IPS-NIHi7 (cell line): ENCODE measurements around the gene RABGGTA.

Source experiments
- DNase-seq: peaks from one replicate; pipeline ENCODE4 v3.0.0; 2012; ENCODE audit warnings: mixed read lengths; ENCODE audit errors: extremely low spot score

Gene RABGGTA

DNA sequence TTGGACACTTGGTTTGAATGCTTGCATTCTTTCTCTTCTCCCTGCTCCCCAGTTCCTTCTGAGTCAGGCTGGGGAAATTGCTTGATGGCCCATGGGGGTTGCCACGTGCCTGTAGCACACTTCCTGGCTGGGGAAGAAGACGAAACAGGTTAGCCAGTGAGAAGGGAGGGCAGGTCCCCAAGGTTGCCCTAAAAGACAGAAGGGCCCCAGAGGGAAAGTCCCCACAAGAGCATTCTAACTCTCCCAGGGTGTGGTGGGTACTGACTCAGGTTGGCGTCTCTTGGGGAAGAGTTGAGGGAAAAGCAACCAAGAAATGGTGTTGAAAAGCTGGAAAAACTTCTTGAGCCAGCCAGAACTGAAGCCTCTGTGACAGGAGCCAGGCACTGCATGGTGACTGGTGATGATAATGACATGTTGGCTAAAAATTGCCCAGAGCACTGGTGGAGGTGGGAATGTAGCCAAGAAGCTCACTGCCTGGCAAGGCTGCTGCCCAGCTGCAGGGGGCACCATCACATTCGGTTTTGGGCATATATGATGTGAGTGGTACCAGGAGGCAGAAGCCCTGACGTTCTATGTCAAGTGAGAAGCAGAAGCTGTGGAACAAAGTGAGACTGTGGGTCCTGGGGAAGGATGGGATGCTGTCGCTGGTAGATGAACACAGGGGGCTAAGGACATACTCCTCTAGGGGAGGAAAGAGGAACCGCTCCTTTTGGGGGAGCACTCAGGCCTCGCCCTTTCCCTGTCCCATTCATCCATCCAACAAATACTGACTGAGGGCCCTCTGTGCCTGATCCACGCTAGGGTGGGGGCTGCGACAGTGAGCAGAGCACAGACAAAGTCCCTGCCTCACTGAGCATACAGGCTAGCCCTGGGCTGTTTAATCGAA is 8.1 kb upstream of the RABGGTA start:
- DNase-seq = no peak

DNA sequence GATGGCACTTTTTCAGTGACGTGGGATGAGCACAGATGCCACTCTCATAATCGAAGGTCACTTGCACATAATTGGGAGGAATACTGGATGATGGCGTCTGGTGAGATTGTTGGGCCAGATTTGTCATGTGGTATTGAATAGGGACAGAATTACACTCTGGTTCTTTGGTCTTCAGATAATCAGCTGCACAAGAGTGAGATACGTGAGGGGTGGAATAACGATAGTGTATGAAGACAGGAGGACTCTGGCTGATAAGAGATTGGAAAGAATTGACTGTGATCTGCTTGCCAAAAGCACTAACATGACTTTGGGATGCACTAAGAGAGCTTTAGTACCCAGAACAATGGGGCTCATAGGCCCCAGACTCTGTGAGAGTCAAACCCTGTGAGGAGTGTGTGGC is 7.0 kb upstream of the RABGGTA start:
- no peak for DNase-seq

DNA sequence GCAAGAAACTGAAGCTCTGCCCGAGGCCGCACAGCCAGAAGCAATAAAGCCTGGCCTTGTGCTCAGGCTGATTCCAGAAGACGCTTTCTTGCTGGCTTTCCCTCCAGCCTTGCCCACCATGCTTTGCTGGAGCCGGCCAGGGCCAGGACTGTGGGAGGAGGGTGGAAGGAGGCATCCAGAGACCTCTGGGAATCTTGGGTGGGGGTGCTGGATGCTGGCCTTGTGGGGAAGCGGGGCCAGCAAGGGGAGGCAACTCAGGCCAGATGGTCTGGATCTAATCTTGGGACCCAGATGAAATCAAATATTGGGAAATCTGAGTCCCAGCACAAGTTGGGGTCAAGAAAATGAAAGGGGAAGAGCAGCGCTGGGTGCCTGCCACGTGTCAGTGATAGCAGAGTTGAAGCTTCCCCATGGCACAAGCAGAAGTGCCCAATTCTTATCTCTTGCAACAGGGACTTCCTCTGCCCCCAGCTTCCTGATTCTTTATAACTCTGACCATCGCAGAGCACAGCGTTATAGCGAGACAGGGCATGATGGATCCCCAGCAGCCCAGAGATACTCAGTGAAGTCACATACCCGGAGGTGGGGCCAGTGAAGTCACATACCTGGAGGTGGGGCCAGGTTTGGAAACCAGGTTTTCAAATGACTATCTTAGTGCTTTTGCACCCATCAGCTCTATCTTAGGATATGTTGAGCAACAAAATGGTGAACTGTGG is 6.4 kb upstream of the RABGGTA start:
- DNase-seq = no peak

DNA sequence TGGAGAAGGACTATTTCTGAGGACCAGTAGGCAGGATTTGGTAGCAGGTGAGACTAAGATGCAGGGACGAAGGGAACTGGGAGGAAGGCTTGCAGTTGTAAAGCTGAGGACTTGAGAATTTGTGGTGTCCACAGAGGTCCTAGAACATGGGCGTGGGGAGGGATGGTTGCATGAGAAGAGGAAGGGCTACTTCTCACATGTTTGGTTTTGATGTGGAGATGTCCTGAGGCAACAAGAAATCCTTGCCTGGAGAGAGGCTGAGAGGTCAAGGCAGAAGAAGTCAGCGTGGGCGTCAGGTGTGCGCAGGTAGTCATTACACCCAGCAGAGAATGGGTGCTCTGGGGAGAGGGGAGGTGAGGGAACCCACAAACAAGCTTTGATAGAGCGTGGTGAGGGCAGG is 5.7 kb upstream of the RABGGTA start:
- no peak for DNase-seq

DNA sequence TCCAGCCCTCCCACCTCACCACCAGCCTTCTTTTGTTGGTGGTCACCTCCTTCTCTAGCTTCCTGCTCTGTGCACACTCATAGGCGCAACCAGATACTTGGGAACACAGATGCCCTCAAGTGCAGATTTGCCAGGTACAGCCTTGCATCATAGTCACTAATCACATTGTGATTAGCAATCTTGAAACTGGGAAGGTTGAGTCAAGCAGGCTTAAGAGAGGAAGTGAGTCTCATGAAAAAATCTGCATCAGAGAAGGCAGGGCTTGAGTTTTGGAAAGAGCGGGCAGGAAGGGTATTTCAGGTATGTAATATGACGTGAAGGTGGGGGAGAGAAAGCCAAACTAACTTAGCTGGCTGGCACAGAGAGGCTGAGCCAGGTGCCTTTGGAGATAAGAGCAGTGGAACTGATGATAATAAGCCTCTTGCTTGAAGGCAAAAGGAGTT is 2.7 kb upstream of the RABGGTA start:
- DNase-seq = no peak

DNA sequence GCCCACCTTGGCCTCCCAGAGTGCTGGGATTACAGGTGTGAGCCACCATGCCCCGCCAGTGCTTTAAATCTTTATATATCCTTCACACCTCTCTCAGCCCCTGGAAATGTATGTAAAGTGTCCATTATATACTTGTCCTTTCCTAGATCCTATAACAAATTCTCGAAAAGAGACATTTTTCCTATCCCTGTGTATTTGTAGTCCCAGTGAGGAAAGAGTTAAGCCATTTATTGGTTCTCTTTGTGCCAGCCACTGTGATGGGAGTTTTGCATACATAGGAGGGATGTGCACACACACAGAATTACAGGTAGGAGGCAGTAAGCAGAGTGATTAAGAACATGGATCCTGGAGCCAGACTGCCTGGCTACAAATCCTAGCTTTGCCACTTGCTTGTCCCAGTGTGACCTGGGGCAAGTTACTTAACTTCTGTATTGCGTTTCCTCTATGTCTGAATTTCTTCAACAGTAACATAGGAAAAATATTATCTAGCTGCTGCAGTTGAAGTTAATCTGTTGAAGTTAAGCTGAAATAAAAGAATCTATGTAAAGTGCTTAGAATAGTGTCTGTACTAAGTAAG is 2.1 kb upstream of the RABGGTA start:
- no peak for DNase-seq

DNA sequence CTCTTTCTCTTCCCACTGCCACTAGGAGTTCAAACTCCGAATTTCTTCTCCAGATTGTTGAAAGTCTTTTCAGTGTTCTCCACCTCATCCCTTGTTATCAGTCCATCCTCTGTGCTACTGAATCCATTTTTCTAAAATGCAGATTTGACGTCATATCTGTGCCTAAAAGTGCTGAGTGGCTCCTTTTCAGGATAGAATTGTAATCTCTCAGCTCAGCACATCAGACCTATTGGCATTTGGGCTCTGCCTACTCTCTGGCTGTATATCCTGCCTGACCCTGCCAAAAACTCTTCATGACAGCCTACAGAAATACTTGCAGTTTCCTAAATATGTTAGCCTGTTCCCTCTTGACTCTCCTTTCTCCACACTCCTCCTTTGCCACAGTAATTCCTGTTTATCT is 1.1 kb upstream of the RABGGTA start:
- no peak for DNase-seq

DNA sequence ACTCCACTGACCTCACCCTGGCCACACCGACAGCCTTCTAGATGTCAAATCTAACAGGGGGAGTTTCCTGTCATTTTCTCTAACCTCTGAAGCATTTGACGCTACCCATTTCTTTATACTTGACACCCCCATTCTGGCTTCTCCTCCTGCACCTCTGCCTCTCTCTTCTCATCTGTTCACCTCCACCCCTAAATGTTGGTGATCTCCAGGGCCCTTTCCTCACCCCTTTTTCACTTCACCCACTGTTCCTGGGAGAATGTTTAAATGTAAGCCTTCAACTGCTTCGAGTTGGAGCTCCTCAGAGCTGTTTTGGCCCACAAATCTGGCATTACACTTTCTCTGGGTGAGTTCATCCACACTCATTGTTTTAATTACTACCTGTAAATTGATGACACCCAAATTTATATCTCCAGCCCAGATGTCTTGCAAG is 452 bp upstream of the RABGGTA start:
- no peak for DNase-seq

DNA sequence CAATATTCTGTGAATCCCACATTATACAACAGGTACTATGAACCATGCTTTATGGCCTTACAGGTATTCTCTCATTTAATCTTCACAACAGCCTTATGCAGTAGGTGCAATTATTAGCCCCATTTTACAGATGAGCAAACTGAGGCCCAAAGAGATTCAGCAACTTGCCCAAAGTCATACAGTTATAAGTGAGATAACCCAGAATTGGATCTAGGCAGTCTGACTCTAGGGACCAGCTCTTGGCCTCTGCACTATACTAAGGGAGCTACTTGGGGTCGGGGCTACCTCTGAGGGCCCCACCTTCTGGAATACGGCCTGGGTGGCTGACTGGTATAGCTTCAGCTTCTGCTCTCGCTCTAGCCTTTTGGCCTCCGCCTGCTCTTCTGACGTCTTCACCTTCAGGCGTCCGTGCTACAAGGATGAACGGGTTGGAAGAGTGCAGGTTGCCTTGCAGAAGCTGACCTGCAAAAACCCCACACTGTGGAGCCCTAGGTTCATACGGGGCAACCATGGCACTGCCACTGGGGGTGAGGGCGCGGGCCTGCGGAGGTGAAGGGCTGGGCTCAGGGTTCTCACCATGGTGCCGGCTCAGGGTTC is 762 bp downstream of the RABGGTA start:
- DNase-seq = no peak

DNA sequence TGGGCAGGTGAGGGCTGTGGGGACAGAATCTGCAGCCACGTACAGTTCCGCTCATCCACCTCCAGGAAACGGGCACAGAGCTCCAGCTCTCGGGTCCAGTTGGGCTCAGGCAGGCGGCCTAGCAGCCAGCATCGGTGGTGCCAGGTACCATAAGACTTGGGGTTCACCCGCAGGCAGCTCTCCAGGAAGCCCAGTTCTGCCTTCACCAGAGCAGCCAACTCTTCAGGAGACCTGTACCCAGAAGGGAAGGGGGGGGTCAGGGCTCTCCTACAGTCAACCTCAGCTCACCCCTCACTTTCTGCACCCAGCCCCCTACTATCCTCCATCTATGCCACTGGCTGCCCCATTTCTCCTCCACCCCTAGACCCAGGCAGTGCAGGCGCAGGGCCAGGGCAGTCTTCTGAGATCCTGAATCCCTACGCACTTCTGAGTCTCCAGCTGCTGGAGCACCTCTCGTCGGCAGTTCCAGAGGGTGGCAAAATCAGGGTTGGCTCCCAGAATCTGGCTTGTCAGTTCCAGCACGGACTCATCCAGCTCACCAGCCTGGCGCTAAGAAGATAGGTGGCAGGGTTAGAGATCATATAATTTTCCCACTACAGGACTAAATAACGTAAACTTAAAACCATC is 1.4 kb downstream of the RABGGTA start:
- no peak for DNase-seq

DNA sequence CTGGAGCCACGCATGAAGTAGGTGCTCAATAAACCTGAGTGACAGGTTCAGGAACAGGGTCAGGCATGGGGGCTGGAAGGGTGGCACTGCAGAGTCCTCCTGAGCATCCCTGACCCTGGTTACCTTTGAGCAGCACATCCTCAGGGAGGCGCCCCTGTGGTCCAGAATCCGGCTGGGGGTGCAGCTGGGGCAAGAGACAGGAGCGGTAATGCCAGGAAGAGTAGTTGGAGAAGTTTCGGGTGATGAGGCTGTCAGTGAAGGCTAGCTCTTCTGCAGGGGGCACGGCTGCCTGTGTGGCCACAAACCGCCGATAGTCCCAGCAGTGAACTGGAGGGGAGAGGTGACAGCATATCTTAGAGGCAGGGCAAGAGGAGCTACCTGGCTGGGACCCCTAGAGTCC is 2.0 kb downstream of the RABGGTA start:
- no peak for DNase-seq

DNA sequence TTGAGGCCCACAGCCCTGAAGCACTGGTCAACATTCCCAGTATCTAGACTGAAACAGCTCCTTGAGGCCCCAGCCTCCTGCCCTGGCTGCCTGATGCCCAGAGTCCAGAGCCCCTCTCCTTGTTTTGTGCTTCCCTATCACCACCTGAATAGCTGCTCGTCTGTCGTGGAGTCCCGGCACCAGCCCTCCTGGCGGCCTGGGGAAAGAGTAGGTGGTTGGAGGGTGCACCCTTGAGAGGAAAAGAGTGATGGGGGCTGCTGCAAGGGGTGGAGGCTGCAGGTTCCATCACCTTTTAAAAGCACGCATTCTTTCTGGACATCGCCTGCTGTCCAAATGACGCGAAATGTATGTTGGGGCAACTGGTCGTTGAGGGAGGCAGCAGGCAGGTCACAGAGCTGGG is 3.2 kb downstream of the RABGGTA start:
- no peak for DNase-seq

DNA sequence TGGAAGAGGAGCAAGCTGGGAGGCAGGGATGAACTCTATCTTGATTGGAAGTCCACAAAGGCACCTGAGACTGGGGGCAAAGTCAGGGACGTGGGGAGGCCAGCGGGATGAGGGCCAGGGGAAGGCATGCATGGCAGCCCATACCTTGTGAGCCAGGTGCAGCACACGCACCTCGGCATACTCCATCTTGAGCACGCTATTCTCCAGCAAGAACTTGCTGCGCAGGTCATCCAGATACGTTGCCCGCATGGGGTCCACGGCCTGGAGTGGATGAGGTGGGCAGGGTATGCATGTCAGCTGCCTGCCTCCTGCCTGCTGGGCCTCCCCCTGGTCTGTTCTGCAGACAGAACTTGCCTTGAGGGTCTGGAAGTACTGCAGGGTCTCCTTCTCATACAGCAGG is 3.9 kb downstream of the RABGGTA start:
- DNase-seq = no peak

DNA sequence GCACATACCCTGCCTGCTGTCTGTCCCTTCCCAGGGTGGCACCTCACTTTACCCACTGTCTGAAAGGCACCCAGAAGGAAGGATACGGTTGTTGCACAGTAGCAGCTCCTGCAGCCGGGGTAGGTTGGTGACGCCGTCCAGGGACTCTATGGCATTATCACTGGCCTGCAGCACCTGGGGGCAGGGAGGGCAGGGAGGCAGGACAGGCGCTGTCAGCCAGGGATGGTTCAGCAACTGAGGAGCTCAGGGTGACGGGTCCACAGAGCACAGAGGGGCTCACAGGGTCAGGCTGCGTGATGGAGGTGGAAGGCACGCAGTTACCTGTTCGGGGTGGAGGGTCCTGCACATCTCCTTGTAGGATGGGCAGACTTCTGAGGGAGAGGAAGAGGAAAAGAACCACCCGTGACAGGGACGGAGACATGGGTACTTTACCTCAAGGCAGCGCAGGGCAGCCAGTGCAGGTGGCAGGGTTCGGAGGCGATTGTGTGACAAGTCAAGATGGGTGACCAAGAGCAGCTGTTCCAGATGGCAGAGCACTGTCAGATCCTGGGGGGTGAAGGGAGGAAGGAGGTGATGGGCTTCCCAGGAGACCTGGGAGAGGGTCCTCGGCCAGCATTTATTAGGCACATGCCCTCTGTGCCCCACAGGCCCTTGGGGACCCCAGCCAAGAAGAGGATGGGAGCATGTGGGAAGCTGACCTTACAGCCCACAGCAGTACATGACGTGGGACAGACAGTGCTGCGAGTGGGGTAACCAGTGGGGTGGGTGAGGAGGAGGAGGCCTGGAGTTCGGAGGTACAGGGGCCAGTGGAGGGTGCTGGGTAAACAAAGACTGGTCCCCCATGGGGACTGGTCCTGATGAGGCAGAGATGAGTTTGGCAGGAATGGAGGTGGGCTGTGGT is 4.8 kb downstream of the RABGGTA start:
- DNase-seq = no peak

DNA sequence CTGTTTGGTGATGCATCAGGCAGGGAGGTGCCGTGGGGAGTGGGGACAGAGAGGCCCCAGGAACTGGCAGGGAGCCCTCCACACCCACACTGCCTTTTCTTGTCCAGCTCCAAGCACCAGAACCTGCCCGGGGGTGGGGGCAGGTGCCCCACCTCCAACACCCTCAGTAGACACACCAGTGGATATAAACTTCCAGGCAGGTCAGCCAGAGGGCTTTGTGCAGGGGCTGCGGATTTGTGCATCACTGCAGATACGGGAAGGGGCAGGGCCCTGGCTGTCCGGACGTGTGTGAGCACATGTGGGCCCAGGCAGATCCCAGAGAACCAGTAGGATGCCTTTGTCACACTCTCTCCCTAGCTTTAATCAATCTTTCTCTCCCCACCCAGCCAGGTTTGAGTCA is 7.1 kb downstream of the RABGGTA start:
- DNase-seq = no peak

DNA sequence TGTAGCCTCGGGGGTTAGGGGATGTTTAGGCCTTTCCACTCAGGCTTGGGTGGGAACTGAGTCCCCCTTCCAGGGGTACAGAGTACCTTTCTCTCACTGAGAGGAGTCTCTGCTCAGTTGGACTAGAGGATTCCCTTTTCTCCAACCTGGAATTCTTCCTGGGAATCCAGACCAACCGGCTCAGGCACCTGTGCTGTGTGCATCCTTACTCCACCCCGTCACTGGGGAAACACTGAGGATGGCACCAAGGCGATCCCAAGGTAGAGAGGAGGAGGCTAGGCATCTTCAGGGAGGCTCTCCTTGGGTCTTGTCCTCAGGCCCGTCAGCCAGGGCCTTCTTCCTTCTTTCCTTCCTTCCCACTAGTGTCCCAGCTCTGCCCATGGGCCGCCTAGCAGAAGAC is 7.5 kb downstream of the RABGGTA start:
- DNase-seq = no peak

DNA sequence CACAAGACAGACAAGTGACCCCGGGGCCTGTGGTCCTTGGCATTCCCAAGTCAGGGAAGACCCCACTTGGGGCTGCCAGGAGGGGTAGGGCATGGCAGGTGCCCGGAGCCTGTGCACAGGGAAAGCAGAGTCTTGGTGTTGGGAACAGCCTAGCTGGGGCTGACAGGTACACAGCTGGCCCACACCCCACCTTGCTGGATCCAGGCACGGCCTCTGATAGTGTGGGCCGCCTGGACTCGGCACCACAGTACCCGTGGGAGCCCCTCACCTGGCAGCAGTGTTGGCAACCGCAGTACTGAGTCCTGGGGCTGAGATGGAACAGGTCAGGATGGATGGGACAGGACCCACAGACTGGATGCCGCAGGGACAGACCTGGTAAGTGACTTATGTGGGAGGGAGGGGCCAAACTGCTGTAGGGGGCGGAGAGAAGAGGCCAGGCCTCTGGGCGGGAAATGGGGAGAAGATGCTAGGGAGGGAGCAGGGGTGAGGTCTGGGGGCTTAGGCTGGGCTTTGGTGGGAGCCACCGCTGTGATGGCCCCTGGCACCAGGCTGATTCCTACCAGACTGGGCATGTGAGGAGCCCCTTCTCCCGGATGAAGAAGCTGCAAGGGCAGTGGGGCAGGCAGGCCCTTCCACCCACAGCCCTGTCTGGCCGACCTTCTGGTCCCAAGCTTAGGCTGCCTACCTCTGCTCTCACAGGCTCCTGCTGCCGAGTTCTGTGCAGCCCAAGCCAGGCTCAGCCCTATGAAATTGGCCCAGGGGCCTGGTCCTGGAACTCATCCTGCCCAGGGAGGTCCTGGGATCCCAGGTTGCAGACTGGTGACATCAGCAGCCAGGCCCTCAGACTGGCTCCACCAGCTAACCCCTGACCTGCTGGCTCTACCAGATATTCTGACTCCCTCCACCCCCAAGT is 8.3 kb downstream of the RABGGTA start, which contains the start of gene TGM1:
TGM1 (minus strand) TSS at position 357 of the 913 bp plus-strand sequence. CDS start 825 bp downstream, outside the sequence.
- peak; percentile 46 for DNase-seq

DNA sequence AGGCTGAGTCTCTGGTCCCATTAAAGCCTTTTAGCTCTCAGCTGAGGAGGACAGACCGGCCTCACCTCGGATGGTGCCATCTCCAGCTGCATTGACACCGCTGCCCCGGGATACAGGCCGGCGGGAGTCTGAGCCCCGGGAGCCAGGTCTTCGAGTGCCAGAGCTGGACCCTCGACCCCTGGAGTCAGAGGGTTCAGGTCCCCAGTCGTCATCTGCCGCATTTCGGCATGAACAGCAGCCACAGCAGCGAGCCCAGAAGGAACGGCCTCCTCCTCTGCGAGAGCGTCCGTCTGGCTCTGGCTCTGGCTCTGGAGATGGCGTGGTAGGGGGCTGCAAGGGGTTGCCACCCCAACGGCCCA is 9.4 kb downstream of the RABGGTA start:
- no peak for DNase-seq

DNA sequence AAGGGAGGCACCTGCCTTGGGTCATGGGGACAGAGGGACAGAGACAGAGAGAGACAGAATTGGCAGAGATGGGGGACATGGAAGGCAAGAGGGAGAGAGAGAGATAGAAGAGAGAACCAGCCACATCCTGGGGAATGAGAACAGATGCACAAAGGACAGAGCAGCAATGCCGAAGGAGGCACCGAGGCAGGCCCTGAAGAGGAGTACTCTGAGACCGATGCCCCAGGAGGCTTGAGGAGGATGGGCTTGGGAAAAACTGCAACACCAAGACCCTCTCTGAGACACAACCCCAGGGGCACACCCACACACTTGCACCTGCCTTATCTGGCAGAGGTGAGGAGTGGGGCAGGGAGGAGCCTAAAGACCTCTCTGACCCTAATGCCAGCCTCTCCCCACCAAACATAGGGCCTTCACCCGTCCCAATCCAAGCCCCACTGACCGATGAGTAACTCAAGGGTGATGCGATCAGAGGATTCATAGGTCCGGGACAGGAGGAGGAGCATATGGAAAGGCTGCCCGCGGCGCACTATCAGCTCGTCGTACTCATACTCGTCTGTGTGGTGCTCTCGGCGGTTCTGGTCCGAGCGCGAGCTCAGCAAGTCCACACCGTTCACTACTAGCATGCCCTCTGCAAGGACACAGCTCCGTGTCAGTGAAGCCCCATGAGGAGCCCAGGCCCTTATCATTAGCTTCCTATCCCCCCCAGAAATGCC is 10.0 kb downstream of the RABGGTA start:
- DNase-seq = no peak
